ENCODE measurements around the gene ANO1. TPM values are rescaled to one million over a fixed set of nuclear protein-coding genes. Genes with fewer than 3 reads are reported as not detected.

The ANO1 gene
- total and polyA plus RNA-seq, 2 of the 8 experiments (the other 6 are each of a cell fraction or from before 2014, with no cell fraction given): 4.7 to 5.0 TPM

DNA sequence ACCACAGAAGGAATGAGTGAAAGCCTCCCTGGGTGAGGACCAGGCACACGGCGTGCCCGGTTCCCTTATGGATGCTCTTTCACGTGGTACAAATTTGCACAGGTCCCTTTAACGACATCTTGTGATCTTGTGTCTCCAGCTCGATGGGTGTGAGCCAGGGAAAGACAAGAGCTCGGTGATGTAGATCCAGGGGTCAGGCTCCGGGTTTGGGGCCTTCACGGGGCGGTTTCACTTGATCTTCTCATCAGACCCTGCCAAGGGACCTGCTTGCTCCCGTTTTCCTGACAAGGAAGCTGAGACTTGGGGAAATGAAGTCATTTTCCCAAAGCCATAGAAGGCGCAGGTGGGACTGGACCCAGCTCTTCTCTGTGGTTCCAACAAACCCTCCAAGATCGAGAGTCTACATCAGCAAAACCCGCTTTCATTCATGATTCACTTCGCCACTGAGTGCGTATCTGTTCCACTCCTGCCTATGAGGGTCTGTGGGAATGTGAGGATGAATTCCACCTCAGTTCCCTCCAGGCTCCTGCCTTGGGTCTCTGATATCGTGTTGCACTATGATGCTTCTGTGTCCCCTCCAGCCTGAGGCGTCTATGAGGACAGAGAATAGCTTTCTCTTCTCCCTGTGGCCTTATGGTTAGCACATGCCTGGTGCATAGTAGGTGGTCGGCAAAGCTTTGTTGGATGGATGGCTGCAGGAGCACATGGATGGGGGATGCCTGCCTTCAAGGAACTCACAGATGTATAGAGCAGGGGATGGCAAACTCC lies 45.0 kb upstream of the ANO1 start (continued):
- TF ChIP-seq, protein P1, sequence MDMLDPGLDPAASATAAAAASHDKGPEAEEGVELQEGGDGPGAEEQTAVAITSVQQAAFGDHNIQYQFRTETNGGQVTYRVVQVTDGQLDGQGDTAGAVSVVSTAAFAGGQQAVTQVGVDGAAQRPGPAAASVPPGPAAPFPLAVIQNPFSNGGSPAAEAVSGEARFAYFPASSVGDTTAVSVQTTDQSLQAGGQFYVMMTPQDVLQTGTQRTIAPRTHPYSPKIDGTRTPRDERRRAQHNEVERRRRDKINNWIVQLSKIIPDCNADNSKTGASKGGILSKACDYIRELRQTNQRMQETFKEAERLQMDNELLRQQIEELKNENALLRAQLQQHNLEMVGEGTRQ (IDR thresholded peaks at IDR 0.05; ENCODE audit: low read length): no peak
- no peak for TF ChIP-seq SUZ12 (IDR thresholded peaks at IDR 0.05; ENCODE audit: low read length)
- no peak for TF ChIP-seq CREB1 (IDR thresholded peaks at IDR 0.05)
- TF ChIP-seq, protein P2, sequence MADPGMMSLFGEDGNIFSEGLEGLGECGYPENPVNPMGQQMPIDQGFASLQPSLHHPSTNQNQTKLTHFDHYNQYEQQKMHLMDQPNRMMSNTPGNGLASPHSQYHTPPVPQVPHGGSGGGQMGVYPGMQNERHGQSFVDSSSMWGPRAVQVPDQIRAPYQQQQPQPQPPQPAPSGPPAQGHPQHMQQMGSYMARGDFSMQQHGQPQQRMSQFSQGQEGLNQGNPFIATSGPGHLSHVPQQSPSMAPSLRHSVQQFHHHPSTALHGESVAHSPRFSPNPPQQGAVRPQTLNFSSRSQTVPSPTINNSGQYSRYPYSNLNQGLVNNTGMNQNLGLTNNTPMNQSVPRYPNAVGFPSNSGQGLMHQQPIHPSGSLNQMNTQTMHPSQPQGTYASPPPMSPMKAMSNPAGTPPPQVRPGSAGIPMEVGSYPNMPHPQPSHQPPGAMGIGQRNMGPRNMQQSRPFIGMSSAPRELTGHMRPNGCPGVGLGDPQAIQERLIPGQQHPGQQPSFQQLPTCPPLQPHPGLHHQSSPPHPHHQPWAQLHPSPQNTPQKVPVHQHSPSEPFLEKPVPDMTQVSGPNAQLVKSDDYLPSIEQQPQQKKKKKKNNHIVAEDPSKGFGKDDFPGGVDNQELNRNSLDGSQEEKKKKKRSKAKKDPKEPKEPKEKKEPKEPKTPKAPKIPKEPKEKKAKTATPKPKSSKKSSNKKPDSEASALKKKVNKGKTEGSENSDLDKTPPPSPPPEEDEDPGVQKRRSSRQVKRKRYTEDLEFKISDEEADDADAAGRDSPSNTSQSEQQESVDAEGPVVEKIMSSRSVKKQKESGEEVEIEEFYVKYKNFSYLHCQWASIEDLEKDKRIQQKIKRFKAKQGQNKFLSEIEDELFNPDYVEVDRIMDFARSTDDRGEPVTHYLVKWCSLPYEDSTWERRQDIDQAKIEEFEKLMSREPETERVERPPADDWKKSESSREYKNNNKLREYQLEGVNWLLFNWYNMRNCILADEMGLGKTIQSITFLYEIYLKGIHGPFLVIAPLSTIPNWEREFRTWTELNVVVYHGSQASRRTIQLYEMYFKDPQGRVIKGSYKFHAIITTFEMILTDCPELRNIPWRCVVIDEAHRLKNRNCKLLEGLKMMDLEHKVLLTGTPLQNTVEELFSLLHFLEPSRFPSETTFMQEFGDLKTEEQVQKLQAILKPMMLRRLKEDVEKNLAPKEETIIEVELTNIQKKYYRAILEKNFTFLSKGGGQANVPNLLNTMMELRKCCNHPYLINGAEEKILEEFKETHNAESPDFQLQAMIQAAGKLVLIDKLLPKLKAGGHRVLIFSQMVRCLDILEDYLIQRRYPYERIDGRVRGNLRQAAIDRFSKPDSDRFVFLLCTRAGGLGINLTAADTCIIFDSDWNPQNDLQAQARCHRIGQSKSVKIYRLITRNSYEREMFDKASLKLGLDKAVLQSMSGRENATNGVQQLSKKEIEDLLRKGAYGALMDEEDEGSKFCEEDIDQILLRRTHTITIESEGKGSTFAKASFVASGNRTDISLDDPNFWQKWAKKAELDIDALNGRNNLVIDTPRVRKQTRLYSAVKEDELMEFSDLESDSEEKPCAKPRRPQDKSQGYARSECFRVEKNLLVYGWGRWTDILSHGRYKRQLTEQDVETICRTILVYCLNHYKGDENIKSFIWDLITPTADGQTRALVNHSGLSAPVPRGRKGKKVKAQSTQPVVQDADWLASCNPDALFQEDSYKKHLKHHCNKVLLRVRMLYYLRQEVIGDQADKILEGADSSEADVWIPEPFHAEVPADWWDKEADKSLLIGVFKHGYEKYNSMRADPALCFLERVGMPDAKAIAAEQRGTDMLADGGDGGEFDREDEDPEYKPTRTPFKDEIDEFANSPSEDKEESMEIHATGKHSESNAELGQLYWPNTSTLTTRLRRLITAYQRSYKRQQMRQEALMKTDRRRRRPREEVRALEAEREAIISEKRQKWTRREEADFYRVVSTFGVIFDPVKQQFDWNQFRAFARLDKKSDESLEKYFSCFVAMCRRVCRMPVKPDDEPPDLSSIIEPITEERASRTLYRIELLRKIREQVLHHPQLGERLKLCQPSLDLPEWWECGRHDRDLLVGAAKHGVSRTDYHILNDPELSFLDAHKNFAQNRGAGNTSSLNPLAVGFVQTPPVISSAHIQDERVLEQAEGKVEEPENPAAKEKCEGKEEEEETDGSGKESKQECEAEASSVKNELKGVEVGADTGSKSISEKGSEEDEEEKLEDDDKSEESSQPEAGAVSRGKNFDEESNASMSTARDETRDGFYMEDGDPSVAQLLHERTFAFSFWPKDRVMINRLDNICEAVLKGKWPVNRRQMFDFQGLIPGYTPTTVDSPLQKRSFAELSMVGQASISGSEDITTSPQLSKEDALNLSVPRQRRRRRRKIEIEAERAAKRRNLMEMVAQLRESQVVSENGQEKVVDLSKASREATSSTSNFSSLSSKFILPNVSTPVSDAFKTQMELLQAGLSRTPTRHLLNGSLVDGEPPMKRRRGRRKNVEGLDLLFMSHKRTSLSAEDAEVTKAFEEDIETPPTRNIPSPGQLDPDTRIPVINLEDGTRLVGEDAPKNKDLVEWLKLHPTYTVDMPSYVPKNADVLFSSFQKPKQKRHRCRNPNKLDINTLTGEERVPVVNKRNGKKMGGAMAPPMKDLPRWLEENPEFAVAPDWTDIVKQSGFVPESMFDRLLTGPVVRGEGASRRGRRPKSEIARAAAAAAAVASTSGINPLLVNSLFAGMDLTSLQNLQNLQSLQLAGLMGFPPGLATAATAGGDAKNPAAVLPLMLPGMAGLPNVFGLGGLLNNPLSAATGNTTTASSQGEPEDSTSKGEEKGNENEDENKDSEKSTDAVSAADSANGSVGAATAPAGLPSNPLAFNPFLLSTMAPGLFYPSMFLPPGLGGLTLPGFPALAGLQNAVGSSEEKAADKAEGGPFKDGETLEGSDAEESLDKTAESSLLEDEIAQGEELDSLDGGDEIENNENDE (IDR thresholded peaks at IDR 0.05; ENCODE audit: insufficient replicate concordance, low read length): no peak
- no peak for TF ChIP-seq SIRT6 (IDR thresholded peaks at IDR 0.05; ENCODE audit: low read length)
- TF ChIP-seq, protein P3, sequence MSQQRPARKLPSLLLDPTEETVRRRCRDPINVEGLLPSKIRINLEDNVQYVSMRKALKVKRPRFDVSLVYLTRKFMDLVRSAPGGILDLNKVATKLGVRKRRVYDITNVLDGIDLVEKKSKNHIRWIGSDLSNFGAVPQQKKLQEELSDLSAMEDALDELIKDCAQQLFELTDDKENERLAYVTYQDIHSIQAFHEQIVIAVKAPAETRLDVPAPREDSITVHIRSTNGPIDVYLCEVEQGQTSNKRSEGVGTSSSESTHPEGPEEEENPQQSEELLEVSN (IDR thresholded peaks at IDR 0.05): no peak
- TF ChIP-seq NANOG (IDR thresholded peaks at IDR 0.05; ENCODE audit: insufficient read depth, low read depth, low read length, poor library complexity, severe bottlenecking): no peak
- no peak for TF ChIP-seq BACH1 (IDR thresholded peaks at IDR 0.05; ENCODE audit: low read length)
